Measurements from ENCODE around the gene TOMM70.
"Not testable (repeated sequence)": the region's sequence is repeated elsewhere in the genome, so short reads cannot be mapped to it uniquely, and the experiment has no call there.

The TOMM70 gene

DNA sequence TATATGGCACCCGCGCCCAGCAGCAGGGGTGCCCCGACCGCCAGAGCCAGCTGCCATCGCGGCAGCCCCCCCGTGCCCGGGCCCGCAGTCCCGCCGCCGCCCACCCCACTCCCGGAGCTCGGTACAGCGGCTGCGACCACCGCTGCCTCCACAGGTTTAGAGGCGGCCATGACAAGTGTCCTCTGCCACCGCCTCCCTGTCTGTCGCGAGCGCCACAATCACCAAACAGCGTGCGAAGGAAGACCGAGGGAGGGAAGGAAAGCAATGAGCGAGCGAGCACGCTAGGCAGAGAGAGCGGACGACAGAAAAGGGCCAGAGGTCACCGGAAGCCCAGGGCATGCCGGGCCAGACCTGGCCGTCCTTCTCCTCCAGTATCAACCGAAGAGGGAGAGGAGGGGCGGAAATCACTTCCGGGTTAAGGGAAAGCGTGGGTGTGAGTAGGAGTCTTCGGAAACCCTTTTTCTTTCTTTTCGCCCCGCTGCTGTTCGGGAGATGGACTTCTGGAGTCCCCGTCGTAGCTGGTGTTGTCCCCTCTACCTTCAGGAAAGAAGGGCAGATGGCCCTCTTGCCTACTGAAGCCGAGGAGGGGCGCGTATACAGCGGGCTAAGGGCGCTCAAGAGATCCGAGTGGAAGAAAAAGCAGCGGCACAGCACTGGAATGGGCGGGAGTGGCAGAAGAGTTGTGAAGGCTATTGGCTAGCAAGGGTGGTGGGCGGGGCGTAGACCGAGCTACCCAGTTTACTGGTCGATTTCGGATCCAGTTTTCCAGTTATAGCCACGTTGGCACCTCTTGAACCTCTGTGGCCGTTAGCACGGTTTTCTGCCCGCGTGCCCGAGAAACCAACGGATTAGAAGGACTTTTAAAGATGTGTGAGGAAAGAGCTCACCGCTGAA lies at the start of gene TOMM70, which contains the start of gene LNP1:
Gene TOMM70 (minus strand): TSS at position 310 of the 894 bp plus-strand sequence. CDS start 140 bp downstream, at position 170.
Gene LNP1 (plus strand): TSS at position 760 of the 894 bp plus-strand sequence. CDS start 28,191 bp downstream, outside the sequence.
- peak; percentile 90 for DNase-seq (ENCODE audit: low read depth)

DNA sequence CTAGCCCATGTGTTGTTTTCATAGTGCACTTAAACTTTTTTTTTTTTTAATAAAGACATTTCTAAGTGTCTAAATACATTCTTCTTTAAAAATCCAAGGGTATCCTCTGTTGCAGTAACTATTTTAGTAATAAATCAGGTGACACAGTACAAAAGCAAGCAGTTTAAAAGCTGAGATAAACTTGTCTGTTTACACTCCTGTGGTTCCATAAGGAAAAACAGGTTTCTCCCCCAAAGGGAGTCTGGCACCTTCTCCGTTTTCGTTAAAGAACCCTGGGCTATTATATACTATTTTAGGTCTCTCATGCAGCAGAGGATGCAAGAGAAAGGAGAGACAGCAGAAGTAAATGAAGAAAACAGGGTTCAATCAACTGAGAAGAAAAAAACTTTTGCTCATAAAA lies 48.3 kb upstream of the TOMM70 start:
- DNase-seq (ENCODE audit: low read depth) = no peak

DNA sequence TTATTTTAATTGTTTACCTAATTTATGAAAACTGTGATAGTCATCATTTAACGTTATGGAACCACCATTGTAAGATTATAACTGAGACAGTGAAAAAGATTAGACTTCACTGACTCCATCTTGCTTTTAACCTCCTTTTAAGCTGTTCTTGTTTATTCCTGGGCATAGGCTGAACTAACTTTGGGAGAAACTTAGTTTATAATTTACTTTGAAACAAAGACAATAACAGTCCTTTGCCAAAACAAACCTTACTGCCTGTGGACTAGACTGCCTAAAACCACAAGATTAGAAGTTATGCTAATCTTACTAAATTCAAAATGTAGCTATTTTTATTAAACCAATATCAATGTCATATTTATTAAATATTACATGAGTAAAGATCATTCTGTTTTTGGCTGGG lies 47.2 kb upstream of the TOMM70 start:
- no peak for DNase-seq (ENCODE audit: low read depth)

DNA sequence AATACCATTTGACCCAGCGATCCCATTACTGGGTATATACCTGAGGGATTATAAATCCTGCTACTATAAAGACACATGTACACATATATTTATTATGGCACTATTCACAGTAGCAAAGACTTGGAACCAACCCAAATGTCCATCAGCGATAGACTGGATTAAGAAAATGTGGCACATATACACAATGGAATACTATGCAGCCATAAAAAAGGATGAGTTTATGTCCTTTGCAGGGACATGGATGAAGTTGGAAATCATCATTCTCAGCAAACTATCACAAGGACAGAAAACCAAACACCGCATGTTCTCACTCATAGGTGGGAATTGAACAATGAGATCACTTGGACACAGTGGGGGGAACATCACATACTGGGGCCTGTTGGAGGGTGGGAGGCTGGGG lies 46.2 kb upstream of the TOMM70 start:
- DNase-seq (ENCODE audit: low read depth) = not testable (repeated sequence)

DNA sequence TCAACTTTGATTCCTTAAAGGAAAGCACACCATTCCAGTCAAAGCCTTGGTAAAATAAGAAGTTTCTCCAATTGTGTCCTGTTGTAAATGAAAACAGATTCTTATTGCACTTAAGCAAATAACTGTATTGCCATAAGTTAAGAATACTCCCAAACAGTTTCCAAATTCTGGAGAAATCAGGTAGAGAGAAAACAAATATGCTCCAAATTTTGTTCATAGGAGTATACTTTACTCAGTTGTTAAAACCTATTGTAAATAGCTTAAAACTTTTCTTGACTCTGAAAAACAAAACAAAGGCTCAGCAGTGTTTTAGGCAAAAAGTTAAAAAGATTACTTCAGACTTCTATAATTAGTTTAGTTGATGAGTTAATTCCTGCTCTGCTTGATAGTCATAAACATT lies 42.8 kb upstream of the TOMM70 start:
- no peak for DNase-seq (ENCODE audit: low read depth)

DNA sequence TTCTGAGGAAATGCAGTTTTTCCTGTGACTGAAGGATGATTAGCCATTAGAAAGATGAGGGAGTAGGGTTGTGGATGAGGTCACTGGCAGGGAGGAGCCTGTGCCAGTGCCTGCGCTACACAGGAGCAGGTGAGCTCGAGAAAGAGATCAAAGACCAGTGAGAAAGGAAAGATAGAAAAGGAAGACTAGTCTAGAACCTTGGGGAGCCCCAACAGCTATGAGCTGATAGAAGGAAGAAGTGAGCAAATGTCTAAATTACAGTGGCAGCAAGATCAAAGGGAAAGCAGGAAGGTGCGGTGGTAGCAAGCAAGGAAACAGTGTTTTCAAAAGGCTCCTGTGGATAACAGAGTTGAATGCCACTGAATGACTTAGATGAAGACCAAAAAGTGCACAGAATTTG lies 40.0 kb upstream of the TOMM70 start:
- no peak for DNase-seq (ENCODE audit: low read depth)

DNA sequence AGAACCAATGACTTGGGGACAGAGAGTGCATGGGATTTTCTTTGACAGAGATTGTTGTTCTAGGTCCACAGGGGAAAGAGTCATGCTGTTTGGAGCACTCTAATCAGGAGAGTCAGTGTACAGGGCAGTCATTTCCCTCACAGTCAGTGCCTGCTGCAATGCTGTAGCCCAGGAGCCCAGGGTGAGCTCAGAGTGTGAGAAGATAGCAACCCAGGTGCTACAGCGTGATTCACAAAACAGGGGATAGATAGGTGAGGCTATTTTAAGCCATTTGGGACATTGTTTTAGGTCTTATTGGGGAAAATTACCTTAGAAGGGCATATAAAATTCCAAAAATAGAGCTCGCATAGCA lies 37.7 kb upstream of the TOMM70 start:
- DNase-seq (ENCODE audit: low read depth) = no peak

DNA sequence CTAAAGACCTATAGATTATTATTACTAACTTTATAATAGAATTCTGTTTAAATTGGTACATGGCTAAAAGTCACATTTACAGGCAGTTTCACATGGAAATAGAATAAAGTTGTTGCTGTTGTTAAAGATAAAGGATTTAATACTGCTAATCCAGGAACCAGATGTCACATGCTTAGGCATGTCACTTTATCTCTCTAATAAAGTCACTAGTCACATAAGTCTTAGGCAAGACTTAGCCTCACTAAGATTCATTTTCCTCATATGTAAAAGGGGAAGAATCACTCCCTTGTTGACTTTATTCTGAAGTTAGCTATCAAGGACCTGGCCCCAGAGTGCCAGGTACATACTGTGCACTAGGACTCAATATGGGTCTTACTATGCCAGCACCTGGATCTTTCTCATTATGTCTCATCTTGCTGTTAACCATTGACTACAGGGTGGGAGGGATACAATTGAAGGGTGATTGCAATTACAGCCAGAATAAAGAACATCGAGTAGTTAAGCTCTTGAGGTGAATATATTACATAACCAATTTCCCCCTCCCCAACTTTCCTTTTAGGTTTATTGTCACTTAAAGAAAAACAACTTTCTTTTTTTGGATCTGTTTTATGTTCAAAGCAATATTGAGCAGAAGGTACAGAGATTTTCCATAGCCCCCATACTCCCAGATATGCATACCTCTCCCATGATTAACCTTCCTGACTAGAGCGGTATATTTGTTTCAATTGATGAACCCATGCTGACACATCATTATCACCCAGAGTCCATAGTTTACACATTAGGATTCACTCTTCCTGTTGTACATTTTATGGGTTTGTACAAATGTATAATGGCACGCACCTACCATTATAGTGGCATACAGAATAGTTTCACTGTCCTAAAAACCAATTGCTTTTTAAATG lies 37.1 kb upstream of the TOMM70 start:
- DNase-seq (ENCODE audit: low read depth) = no peak

DNA sequence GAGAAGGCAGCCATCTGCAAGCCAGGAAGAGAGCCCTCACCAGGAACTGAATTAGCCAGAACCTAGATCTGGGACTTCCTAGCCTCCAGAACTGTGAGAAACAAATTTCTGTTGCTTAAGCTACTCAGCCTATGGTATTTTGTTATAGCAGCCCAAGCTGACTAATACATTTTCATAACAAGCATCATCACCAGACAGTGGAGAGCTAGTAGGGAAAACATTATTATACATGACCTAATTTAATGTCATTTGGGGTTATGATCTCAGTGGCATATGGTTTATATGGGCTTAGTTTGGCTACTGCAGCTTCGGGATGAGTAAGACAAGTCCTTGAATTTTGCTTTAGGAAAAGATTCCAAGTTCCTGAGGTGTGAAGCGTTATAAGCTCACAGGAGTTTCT lies 36.1 kb upstream of the TOMM70 start:
- no peak for DNase-seq (ENCODE audit: low read depth)

DNA sequence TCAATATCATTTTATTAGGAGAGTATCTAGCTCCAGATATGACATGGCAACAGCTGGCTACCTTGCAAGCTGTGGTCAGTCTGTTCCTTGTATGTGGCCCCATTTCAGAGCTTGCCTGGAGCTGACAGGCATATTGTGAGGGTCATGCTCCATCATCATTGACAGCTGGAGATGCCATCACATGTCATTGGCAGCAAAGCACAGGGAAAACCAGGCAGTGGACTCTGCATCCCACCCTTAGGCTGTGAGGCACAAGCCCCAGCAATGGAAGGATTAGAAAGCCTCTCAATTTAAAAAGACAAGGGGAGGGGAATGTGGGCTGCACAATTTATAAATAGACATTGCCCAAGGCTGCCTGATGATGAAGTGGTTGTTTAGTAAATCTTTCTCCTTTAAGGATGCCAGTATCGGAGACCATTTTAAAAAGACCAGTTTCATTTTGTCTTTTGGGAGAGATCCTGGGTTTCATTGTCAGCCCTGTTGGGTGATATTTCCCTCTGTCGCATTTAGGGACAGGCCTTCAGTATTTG lies 28.4 kb upstream of the TOMM70 start:
- no peak for DNase-seq (ENCODE audit: low read depth)

DNA sequence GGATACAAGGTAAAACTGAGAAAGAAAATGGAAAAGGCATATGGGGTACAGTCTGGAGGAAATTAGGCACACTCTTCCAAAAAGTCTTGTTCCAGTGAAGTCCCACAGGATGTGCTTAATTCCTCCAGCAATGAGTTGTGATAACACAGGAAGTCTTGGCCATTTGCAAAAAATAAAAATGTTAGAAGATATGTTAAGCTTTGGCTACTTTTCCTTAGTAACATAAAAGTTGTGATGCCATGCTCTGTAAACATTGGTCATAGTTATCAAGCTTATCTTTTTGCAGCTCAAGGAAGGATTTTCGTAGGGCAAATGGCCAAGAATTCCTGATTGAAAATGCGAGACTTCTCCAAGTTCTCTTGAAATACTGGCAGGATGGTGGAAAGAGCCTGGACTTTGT lies 26.8 kb upstream of the TOMM70 start:
- no peak for DNase-seq (ENCODE audit: low read depth)

DNA sequence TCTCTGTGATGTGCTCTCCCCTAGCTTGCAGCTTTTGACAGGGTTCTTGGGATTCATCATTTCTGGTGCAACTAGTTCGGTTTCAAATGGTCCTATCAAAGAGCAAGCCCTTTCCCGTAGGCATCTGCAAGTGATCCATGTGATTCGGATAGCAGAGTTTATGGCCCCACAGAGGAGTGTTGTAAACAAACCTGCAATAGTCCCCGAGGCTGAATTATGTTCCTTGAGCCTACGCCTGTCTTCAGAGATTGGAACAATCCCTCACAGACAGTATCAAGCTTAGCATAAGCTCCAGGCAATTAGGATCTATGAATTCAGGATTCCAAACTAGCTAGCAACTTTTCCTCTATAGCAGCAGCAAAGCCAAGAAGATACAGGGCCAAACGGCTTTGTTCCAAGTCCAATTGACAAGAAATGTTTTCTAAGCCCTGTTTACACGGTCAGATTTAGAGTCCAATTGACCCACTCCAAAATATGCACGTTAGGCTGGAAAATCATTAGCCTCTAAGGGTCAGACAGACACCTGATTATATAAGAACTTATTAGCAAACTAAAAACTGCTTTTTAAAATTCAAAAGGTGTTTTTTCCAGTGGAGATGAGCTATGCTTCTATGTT lies 25.3 kb upstream of the TOMM70 start:
- no peak for DNase-seq (ENCODE audit: low read depth)

DNA sequence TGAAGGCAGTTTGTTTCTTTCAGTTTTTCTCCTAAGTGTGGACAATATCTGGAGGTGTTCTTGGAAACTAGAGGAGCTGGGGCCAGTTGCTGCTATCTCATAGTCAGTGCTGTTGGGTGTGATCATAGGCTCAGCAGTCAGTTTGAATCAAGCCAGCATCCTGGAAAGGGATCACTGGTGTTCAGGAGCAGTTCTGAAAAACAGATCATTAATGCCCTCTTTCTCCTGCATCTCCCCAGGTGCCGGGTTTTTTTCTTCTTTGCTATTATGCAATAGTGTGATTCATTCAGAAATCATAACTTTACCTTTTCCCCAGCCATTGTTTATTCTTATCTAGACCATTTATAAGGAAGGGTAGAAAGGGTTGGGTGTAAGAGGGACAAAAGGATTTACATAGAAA lies 24.4 kb upstream of the TOMM70 start:
- no peak for DNase-seq (ENCODE audit: low read depth)

DNA sequence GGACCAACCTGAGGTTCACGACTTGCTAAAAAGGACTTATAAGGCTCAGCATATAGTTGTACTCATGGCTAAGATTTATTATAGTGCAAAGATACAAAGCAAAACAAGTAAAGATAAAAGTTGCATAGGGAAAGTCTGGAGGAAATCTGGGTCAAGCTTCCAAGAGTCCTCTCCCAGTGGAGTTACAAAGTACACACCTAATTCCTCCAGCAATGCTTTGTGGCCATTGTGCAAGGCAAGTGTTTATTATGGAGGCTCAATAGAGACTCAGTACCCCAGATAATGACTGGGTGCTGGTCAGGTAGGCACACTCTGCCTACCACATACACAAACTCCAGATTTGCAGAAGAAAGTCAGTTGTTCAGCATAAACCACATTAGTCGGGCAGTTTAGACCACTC lies 23.4 kb upstream of the TOMM70 start:
- DNase-seq (ENCODE audit: low read depth) = no peak

DNA sequence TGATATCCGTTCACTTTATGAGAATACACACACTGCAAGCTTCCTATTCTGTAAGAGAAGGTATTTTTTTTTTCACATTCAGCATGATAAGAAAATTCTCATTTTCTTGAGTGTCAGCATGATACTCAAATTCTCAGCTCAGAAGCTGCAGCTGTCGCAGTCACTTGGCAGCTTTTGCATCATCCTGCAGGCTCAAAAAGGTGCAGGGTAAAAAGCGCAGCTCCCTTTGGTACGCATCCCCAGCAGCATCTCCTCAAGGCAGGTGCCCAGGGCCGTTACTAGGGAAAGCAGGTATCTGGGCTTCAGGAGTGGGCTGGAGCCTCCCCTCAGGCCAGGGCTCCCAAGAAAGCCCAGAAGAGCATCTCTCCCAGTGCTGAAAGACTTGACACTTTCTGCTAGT lies 22.7 kb upstream of the TOMM70 start:
- no peak for DNase-seq (ENCODE audit: low read depth)

DNA sequence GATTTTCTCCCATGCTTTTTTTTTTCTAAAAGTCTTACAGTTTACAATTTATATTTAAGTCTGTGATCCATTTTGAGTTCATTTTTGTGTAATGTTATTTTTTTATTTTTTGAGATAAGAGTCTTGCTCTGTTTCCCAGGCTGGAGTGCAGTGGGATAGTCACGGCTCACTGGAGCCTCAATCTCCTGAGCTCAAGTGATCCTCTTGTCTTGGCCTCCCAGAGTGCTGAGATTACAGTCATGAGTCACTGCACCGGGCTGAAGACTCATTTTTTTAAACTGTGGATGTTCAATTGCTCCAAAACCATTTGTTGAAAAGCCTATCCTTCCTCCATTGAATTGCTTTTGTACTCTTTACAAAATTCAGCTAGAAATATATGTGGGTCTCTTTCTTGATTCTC lies 20.0 kb upstream of the TOMM70 start:
- no peak for DNase-seq (ENCODE audit: low read depth)

DNA sequence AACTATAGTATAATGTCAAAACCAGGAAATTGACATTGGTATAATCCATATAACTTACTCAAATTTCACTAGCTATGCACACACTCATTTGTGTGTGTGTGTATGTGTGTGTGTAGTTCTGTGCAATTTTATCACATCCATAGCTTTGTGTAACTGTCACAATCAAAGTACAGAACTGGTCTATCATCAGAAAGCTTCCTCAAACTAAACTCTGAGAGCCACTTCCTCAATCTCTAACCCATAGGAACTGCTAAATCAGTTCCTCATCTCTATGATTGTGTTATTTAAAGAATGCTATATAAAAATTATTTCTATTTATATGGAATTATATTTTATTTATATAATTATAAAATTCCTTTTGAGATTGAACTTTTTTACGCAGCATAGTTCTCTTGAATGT lies 18.5 kb upstream of the TOMM70 start:
- no peak for DNase-seq (ENCODE audit: low read depth)

DNA sequence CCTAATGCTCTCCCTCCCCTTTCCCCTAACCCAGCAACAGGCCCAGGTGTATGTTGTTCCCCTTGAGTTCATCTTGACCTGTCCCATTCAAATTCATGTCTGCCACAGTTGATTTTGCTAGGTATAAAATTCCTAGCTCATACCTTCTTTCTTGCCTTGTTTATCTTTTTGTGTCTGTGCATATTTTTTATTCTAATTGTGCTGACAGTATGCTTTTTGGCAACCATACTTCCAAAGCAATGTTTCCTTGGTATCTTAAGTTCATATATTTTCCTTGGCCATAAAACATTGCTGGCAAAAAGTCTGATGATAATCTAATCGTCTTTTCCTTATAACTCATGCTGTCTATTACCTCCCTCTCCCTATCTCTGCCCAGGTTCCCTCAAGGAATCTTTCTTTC lies 16.0 kb upstream of the TOMM70 start:
- DNase-seq (ENCODE audit: low read depth) = no peak

DNA sequence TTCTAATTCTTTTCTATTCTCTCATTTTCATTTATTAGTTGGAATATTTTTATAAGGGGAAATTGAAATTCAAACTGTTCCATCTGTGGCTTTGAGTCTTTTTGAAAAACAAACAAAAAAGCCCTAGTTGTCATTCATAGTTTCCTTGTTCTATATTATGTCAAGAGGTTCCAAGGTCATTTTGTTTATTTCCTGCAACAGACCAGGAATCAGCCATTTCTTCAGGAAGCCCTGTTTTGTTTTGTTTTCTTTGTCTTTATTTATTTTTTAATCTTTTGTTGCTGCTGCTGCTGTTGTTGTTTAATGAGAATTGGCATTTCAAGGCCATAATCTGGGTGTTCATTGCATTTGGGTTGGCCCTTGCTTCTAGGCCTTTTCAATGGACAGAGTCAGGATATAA lies 15.3 kb upstream of the TOMM70 start:
- no peak for DNase-seq (ENCODE audit: low read depth)

DNA sequence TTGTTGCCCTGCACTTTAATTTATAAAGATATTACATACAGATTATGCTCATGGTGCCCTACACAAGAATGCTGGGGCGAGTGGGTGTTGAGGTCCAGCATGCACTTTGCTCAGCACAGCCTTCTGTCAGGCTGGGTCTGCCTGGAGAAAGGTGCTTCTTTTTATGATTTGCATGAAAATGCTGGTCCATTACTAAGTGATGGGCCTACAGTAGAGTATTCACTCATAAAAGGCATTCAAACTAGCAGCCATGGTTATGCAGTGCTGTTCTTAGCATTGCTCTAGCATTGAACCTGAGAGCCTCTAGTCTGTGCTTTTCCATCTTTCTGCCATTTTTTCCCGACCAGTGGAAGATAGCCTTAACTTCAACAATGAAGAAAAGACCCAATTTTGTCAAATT lies 12.7 kb upstream of the TOMM70 start:
- DNase-seq (ENCODE audit: low read depth) = no peak

DNA sequence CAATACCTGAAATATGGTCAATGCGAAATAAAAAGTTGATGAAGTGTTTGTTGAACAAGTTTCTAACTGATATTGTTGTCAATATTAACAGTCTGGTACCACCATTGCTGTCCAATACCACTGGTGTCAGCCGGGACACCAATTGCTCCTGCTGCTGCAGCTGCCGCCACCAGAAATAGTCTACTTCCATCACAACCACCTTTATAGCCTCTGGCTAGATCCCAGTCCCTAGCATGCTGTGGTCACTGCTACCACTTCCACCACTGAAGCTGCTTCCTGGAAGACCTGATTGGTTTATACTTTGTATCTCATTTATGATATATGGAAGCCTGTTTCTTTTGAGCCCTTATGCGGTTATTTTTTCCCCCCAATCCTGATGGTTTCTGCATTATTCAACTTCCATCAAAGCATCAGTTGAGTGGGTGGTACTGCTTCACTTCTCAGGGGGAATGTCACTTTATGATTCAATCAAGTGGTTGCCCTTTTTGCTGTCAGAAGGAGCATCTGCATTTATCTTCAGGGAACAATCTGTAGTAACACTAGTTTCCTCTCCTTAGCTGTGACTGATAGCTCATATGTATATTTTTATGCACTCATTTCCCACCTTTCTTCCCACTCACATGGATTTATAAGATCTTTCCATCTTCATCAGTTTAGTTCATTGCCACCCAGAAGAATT lies 12.2 kb upstream of the TOMM70 start:
- no peak for DNase-seq (ENCODE audit: low read depth)
